GM18520 (cell line): ENCODE measurements around the gene RASA4B.
"Not testable (repeated sequence)": the region's sequence is repeated elsewhere in the genome, so short reads cannot be mapped to it uniquely, and the experiment has no call there.

Experiments used
- ATAC-seq: cut with Tn5 transposase; IDR thresholded peaks from one replicate; pipeline ENCODE4 v1.9.1; 2021; ENCODE audit not compliant: unreplicated experiment

Gene RASA4B

GRCh38 chr7:102474736-102475435 lies 42.7 kb downstream of the RASA4B start:
- not testable (repeated sequence) for ATAC-seq

GRCh38 chr7:102474116-102474515 lies 43.5 kb downstream of the RASA4B start:
- ATAC-seq = not testable (repeated sequence)

GRCh38 chr7:102473271-102473991 lies 44.1 kb downstream of the RASA4B start:
- no peak for ATAC-seq

- no peak for ATAC-seq
Observed at GRCh38 chr7:102472126-102473041, 45.2 kb downstream of the RASA4B start.

GRCh38 chr7:102471791-102472125 lies 45.8 kb downstream of the RASA4B start:
- ATAC-seq = no peak

- no peak for ATAC-seq
Observed at GRCh38 chr7:102469972-102470825, 47.4 kb downstream of the RASA4B start.

- no peak for ATAC-seq
Observed at GRCh38 chr7:102469351-102469971, 48.1 kb downstream of the RASA4B start.

- no peak for ATAC-seq
Observed at GRCh38 chr7:102468478-102469350, 48.9 kb downstream of the RASA4B start.

GRCh38 chr7:102467581-102468477 lies 49.7 kb downstream of the RASA4B start:
- ATAC-seq = no peak

- ATAC-seq = no peak
Observed at GRCh38 chr7:102466097-102466496, 51.5 kb downstream of the RASA4B start.

GRCh38 chr7:102464577-102465280 lies 52.8 kb downstream of the RASA4B start, which contains the start of the genes ALKBH4 and LRWD1:
TSS of gene ALKBH4 (minus strand) at chr7:102464863. CDS start at chr7:102464836, 27 bp downstream.
TSS of gene LRWD1 (plus strand) at chr7:102464984. CDS start at chr7:102465081, 97 bp downstream.
- ATAC-seq = peak; percentile 92

- no peak for ATAC-seq
Observed at GRCh38 chr7:102463841-102464576, 53.6 kb downstream of the RASA4B start.

GRCh38 chr7:102460467-102460866 lies 57.1 kb downstream of the RASA4B start:
- ATAC-seq = no peak

GRCh38 chr7:102459221-102459844 lies 58.2 kb downstream of the RASA4B start:
- ATAC-seq = no peak

GRCh38 chr7:102457352-102457924 lies 60.1 kb downstream of the RASA4B start:
- ATAC-seq = no peak

GRCh38 chr7:102456327-102456726 lies 61.2 kb downstream of the RASA4B start:
- ATAC-seq = no peak
